ENCODE data around the gene ADGRV1.

GRCh38 chr5:91171322-91171721, 612.7 kb downstream of the ADGRV1 start:
- TF ChIP-seq CTCF (conservative IDR thresholded peaks at IDR 0.05; ENCODE audit: low read length) = no peak
- TF ChIP-seq EZH2phosphoT487 (IDR thresholded peaks at IDR 0.05; ENCODE audit: borderline replicate concordance, low read depth, low read length) = no peak
